HUES64 (cell line): ENCODE measurements around the gene VSIG1.

Source experiments
- H3K27ac ChIP-seq: 2 replicates; pipeline ENCODE4 v1.7.0; 2013; ENCODE audit warnings: low read depth, low read length, inconsistent platforms
- H3K27me3 ChIP-seq: 2 replicates; pipeline ENCODE4 v1.6.1; 2013; ENCODE audit warnings: mild to moderate bottlenecking, low read length; ENCODE audit not compliant: insufficient read depth
- H3K36me3 ChIP-seq: 2 replicates; pipeline ENCODE4 v1.6.1; 2013; ENCODE audit warnings: mild to moderate bottlenecking, low read length; ENCODE audit not compliant: insufficient read depth
- H3K4me1 ChIP-seq: 2 replicates; pipeline ENCODE4 v1.6.1; 2013; ENCODE audit warnings: mild to moderate bottlenecking, low read length, moderate library complexity; ENCODE audit not compliant: insufficient read depth
- H3K4me3 ChIP-seq: 2 replicates; pipeline ENCODE4 v1.5.1; 2013; ENCODE audit warnings: mild to moderate bottlenecking, low read length, moderate library complexity
- H3K9ac ChIP-seq: 2 replicates; pipeline ENCODE4 v1.6.1; 2013; ENCODE audit warnings: mild to moderate bottlenecking, low read depth, low read length
- H3K9me3 ChIP-seq: 2 replicates; pipeline ENCODE4 v1.6.1; 2013; ENCODE audit warnings: low read depth, low read length; ENCODE audit not compliant: insufficient read depth
- WGBS: fragments of 150-250, 120-280 bp; methylation state at CpG from one replicate; pipeline ENCODE4 v1.1.7; 2013; ENCODE audit warnings: missing lambda C conversion rate; 5-methylcytosine and 5-hydroxymethylcytosine counted together

VSIG1 gene

DNA sequence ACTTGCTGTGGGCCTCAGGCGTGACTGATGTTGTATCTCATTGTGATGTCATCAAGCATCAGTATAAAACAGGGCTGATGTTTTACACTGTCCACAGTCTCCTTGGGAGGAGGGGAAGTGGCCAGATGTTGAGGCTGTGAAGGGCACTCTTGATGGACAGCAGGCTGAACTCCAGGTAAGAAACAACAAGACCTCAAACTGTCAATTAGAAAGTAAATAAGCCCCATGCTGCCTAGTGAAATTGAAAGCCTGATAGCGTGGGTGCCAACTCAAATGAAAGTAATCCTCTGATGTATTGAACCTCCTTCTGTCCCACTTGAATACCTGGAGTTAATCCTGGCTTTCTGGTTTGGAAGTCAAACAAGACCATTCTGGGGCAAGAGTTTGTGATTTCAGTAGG is 19.7 kb downstream of the VSIG1 start:
- Histone ChIP-seq H3K27me3 (no peaks in the 10 kb centered on the region), H3K4me3 (no peak overlapping the region), H3K4me1 (no peaks in the 10 kb centered on the region), H3K9ac (no peak overlapping the region), H3K27ac (no peak overlapping the region), H3K36me3 (no peaks in the 10 kb centered on the region), H3K9me3 (no peaks in the 10 kb centered on the region)
- 79% methylated on average over 2 of the region's 2 CpGs for WGBS

DNA sequence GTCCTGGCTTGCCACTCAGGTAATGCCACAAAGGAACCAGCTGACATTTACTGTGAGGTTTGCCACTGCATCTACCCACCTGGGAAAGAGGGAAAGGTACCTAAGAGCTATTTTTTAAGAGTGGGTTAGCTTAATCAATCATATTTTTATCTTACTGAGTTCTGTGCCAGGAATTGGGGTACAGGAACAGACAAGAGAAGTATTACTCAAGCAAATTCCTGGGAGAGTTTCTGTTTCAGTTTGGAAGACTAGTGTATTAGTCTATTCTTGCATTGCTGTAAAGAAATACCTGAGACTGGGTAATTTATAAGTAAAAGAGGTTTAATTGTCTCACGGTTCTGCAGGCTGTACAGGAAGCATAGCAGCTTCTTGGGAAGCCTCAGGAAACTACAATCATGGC is 23.3 kb downstream of the VSIG1 start:
- WGBS = 97% methylated on average over 1 of the region's 1 CpG
- no peaks in the 10 kb centered on the region for H3K4me1 ChIP-seq
- no peak overlapping the region for H3K4me3 ChIP-seq
- H3K27ac ChIP-seq = no peak overlapping the region
- H3K9ac ChIP-seq = no peak overlapping the region
- no peaks in the 10 kb centered on the region for H3K36me3 ChIP-seq
- no peaks in the 10 kb centered on the region for H3K9me3 ChIP-seq
- no peaks in the 10 kb centered on the region for H3K27me3 ChIP-seq

DNA sequence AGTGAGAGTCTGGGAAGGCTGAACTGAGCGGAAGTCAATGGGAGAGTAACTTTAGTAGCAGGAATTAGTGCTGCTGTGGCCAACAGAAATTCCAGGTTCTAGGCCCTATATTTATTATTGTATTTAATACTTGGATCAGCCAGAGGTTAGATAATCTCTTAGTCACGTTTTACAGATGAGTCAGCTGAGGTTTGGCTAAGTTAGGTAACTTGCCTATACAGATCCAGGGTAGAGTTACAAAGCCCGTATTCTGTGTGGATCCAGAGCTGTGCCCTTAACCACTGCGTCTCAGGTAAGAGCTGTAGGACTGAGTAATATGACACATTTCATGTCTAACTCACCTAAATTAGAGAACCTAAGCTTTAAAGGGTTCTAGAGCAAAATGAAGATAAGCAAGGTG is 26.0 kb downstream of the VSIG1 start:
- H3K36me3 ChIP-seq = no peaks in the 10 kb centered on the region
- no peaks in the 10 kb centered on the region for H3K27me3 ChIP-seq
- 58% methylated on average over 3 of the region's 4 CpGs for WGBS

DNA sequence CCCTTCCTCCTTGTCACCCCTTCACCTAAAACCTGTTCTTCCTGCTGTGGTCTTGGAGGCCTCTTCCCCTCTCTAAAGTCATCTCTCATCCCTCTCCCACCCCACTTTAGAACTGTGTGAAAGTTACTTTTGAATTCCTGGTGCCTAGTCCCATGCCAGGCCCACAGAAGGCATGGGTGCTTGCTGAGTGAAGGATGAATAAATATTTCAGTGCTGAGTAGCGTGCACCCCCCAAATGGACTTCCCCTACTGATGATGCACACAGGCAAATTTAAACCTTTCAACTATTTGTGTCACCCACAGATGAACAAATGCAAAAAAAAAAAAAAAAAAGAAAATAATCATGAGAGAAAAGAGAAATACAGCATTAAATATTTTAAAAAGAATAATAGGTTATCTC is 26.7 kb downstream of the VSIG1 start:
- no peak overlapping the region for H3K27ac ChIP-seq
- no peak overlapping the region for H3K4me3 ChIP-seq
- H3K36me3 ChIP-seq = no peaks in the 10 kb centered on the region
- H3K9me3 ChIP-seq = no peaks in the 10 kb centered on the region
- no peak overlapping the region for H3K9ac ChIP-seq
- H3K27me3 ChIP-seq = no peaks in the 10 kb centered on the region
- WGBS = no CpG with 5 or more reads among the region's 1 CpG
- no peaks in the 10 kb centered on the region for H3K4me1 ChIP-seq

More for the DNA sequence above, 26.0 kb downstream of the VSIG1 start:
- Histone ChIP-seq H3K27ac (no peak overlapping the region), H3K4me1 (no peaks in the 10 kb centered on the region), H3K9me3 (no peaks in the 10 kb centered on the region), H3K4me3 (no peak overlapping the region), H3K9ac (no peak overlapping the region)

DNA sequence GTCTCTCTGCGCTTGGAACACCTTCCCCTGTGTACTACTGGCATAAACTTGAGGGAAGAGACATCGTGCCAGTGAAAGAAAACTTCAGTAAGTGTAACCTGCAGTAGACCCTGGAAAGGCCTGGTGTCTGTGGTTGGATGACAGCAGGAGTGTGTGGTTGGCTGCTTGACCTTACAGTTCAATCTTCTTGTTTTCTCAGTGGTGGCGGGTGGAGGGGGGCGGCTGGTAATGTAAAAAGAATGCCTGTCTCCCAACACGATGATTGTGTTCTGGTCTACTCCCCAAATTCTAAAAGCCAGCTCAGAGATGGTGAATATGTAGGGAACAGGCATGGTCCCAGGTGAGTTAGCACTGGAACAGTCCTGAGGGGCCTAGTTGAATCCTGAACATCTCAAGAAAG is 27.9 kb downstream of the VSIG1 start:
- no peaks in the 10 kb centered on the region for H3K36me3 ChIP-seq
- H3K9me3 ChIP-seq = no peaks in the 10 kb centered on the region
- no peak overlapping the region for H3K4me3 ChIP-seq
- H3K9ac ChIP-seq = no peak overlapping the region
- no peak overlapping the region for H3K27ac ChIP-seq
- H3K27me3 ChIP-seq = no peaks in the 10 kb centered on the region
- 89% methylated on average over 5 of the region's 5 CpGs for WGBS
- no peaks in the 10 kb centered on the region for H3K4me1 ChIP-seq

DNA sequence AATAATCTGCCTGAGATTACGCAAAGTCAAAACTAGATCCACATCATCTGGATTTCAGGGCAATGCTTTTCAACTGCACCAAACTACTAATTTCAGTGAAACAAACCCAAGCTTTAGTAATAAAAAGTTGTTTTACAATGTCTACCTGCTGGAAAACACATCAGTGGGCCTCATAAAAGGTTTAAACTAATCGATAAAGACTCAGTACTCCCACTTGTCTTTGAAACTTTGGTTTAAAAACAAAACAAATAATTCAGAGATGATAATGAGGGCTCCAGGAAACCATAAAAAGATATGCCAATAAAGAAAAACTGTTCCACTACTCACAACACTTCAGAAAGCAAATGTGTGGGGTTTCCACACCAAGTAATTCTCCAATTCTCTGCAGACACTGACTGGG is 36.2 kb downstream of the VSIG1 start:
- WGBS = 100% methylated on average over 2 of the region's 2 CpGs
- H3K9ac ChIP-seq = no peak overlapping the region

DNA sequence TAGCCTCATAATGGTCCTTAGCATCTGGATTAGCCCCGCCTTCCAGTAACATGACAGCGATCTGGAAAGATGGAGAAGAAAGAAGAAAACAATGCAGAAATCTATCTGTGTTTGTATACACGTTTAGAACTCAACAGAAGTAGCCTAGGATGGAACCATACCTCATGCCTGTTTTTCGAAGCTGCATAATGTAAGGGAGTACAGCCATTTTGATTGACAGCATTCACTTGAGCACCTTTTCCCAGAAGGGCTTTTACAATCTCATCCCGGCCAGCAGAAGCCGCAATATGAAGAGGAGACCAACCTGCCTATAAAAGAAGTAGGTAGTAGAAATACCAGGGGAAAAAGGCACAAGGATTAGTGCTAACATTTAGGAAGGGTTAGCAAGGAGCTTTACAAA is 42.9 kb downstream of the VSIG1 start:
- Histone ChIP-seq H3K27me3 (no peaks in the 10 kb centered on the region), H3K4me1 (no peaks in the 10 kb centered on the region; the same call in 1 of the 2 replicates)
- over 99% methylated on average over 6 of the region's 6 CpGs for WGBS

More for the DNA sequence above, 36.2 kb downstream of the VSIG1 start:
- Histone ChIP-seq H3K27ac (no peak overlapping the region), H3K4me3 (no peak overlapping the region), H3K36me3 (peaks cover 20% of the 10 kb centered on the region), H3K4me1 (no peaks in the 10 kb centered on the region), H3K27me3 (no peaks in the 10 kb centered on the region), H3K9me3 (no peaks in the 10 kb centered on the region)

DNA sequence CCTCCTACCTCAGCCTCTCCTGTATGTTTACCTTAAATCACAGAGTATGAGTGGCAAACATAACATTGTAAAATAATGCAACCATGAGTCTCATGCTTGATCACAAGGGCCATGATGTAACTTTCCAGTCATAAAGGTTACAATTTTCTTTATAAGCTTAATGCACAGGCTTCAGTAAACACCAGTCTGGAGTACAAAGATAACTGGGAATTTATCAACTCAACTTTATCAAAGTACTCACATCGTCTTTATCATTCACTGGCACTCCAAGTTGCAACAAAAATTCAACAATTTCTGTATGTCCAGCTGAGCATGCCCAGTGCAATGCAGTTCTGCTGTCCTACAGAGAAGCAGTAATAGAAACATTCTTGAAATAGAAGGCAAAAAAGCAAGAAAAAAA is 43.6 kb downstream of the VSIG1 start:
- Histone ChIP-seq H3K27ac (no peak overlapping the region), H3K36me3 (peaks cover 43% of the 10 kb centered on the region), H3K4me3 (no peak overlapping the region), H3K9me3 (no peaks in the 10 kb centered on the region), H3K27me3 (no peaks in the 10 kb centered on the region), H3K4me1 (no peaks in the 10 kb centered on the region; the same call in 1 of the 2 replicates), H3K9ac (no peak overlapping the region)
- WGBS = 93% methylated on average over 1 of the region's 1 CpG

More for the DNA sequence above, 42.9 kb downstream of the VSIG1 start:
- H3K27ac ChIP-seq = no peak overlapping the region
- H3K9me3 ChIP-seq = no peaks in the 10 kb centered on the region
- peaks cover 43% of the 10 kb centered on the region for H3K36me3 ChIP-seq
- H3K9ac ChIP-seq = no peak overlapping the region
- no peak overlapping the region for H3K4me3 ChIP-seq

DNA sequence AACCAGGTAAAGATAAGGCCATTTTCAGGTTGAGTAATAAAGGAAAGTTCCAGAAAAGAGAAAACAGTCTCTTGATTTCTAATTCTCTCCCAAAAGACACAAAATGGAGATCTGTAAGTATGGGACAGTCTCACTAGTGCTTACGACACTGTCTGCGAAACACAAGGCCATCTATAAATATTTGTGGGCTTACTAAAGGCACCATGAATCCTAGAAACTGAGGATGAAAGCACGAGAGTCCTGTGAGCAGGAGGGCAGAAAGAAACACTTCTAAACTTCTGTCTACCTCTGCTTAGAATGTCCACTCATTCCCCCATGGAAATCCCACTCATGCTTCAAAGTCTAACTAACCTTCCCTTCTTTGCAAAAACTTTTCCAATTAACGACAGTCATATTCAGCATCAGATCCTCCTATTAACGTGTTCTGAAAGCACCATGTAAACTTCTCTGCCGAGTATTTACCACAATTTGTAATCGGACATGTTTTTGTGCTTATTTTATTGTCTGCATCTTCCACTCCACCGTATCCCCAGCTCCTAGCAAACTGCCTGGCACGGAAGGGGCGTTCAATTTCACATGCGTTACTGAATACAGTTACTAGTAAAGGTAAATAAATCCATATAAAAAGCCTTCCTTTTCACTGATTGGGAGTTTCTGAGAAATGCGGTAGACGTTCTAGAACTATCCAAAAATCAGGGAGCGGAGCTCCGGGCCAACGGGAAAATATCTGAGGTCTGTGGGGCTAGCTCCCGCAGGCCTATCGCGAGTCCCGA is 45.8 kb downstream of the VSIG1 start:
- peak overlapping the region; percentile 89 for H3K9ac ChIP-seq
- peak overlapping the region; percentile 97 for H3K4me3 ChIP-seq
- H3K27ac ChIP-seq = peak overlapping the region; percentile 85
- H3K36me3 ChIP-seq = peaks cover 27% of the 10 kb centered on the region
- WGBS = 7% methylated on average over 14 of the region's 20 CpGs
- H3K27me3 ChIP-seq = no peaks in the 10 kb centered on the region
- no peaks in the 10 kb centered on the region; the same call in 1 of the 2 replicates for H3K4me1 ChIP-seq
- H3K9me3 ChIP-seq = no peaks in the 10 kb centered on the region

DNA sequence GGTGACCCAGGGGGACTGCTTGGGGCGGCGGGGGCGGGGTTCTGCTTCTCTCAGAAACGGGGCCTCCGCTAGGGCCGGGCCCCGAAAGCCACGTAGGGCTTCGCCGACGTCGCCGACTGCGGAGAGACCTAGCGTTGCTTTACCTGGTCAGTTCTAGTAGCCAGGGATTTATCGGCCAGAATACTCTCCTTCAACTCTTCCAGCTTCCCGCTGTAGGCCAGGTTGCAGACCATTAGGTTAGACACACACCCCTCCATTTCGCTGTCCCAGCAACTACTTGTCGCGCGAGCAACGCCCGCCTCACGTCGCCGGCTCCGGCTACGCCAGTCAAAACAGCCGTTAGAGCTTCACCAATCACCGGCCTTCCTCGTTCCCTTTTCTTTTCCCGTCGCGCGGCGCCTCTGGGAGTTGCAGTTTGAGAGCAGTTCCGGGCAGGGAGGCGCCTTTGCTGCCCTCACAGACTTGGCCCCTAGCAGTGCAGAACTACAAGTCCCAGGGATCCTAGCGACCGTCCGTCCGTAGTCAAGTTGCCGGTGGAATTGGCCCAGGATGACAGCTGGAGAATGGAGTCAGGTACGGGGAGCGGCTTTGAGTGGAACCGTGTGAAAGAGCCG is 46.5 kb downstream of the VSIG1 start, which contains the start of the genes ATG4A and PSMD10:
Gene ATG4A, plus strand, starts transcription at position 515 of the 614 bp plus-strand sequence. Its CDS starts 49 bp downstream, at position 564.
Gene PSMD10, minus strand, starts transcription at position 279 of the 614 bp plus-strand sequence. Its CDS starts 22 bp downstream, at position 257.
- H3K36me3 ChIP-seq = peaks cover 21% of the 10 kb centered on the region
- peak within 1 kb of the TSS; percentile 97 for H3K4me3 ChIP-seq
- under 1% methylated on average over 47 of the region's 47 CpGs for WGBS
- peak within 1 kb of the TSS; percentile 89 for H3K9ac ChIP-seq
- H3K27me3 ChIP-seq = no peaks in the 10 kb centered on the region
- no peaks in the 10 kb centered on the region; the same call in 1 of the 2 replicates for H3K4me1 ChIP-seq
- no peaks in the 10 kb centered on the region for H3K9me3 ChIP-seq
- H3K27ac ChIP-seq = peak within 1 kb of the TSS; percentile 85

DNA sequence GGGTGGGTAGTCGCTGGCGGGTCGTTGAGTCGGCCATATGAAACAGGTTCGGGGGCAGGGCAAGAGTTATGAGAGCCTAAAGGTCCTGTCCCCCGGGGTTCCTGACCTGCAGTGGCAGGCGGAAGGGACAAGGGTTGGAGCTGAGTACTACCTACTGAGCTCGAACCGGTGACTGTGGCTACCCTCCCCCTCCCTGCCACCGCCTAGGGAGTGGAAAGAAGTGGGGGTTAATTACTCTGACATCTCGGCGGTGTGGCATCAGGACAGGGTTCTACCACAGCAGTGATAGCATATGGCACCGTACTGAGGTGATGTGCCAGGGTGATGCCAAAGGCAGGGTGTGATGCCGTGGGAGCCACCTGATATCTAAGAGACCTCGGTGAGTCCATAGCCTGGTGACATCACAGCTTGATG is 47.0 kb downstream of the VSIG1 start:
- H3K27ac ChIP-seq = no peak overlapping the region
- peaks cover 16% of the 10 kb centered on the region for H3K36me3 ChIP-seq
- H3K9me3 ChIP-seq = no peaks in the 10 kb centered on the region
- peak overlapping the region; percentile 97 for H3K4me3 ChIP-seq
- H3K27me3 ChIP-seq = no peaks in the 10 kb centered on the region
- WGBS = 6% methylated on average over 12 of the region's 15 CpGs
- H3K4me1 ChIP-seq = no peaks in the 10 kb centered on the region; the same call in 1 of the 2 replicates
- no peak overlapping the region for H3K9ac ChIP-seq
